ENCODE data around the gene PCGF1.

DNA sequence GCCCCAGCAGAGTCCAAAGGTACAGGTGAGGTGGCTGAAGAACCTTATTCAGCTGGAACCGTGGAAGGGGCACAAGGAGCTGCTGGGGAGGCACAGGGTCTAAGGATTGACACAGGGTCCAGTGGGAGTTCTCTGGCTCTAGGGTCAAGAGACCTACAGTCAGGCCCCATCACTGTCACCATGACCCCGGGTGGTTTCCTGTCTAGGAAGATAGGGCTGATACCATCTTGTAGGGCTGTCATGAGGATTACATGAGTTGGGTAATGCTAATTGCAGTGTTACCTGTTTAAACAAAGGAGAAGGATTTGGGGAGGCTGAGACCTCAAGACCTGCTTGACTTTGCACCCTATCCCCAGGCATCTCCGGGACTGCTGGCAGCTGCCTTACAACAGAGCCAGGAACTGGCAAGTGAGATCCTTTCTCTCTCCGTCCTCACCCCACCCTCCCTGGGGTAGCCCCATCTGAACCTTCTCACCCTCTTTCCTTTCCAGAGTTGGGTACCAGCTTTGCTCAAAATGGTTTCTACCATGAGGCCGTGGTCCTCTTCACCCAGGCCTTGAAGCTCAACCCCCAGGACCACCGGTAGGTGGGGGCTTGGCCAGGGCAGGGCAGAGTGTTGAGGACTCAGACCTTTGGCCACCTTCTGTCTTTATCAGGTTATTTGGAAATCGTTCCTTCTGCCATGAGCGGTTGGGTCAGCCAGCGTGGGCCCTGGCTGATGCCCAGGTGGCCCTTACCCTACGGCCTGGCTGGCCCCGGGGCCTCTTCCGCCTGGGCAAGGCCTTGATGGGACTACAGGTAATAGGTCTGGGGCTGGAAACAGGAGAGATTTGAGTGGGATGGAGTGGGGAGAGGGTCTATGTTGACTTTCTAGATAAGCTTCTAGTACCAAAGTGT, 15.6 kb downstream of the PCGF1 start:
- no peak for TF ChIP-seq POLR2A (IDR thresholded peaks at IDR 0.05)
- TF ChIP-seq, protein P1, sequence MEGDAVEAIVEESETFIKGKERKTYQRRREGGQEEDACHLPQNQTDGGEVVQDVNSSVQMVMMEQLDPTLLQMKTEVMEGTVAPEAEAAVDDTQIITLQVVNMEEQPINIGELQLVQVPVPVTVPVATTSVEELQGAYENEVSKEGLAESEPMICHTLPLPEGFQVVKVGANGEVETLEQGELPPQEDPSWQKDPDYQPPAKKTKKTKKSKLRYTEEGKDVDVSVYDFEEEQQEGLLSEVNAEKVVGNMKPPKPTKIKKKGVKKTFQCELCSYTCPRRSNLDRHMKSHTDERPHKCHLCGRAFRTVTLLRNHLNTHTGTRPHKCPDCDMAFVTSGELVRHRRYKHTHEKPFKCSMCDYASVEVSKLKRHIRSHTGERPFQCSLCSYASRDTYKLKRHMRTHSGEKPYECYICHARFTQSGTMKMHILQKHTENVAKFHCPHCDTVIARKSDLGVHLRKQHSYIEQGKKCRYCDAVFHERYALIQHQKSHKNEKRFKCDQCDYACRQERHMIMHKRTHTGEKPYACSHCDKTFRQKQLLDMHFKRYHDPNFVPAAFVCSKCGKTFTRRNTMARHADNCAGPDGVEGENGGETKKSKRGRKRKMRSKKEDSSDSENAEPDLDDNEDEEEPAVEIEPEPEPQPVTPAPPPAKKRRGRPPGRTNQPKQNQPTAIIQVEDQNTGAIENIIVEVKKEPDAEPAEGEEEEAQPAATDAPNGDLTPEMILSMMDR (IDR thresholded peaks at IDR 0.05) = no peak
